Hindlimb muscle (tissue), 1 donor: ENCODE data around the gene RINL. TPM values are rescaled to one million over a fixed set of nuclear protein-coding genes. Genes with fewer than 3 reads are reported as not detected.

Experiments
- DNase-seq: peaks from one replicate; pipeline ENCODE4 v3.0.0-alpha.2; 2013
- polyA plus RNA-seq: library from polyadenylated mRNA; unstranded; fragments of 120-200 nt; gene quantifications from one replicate; pipeline ENCODE4 v1.2.1, GENCODE V29; 2013; ENCODE audit not compliant: insufficient read length

The RINL gene, protein sequence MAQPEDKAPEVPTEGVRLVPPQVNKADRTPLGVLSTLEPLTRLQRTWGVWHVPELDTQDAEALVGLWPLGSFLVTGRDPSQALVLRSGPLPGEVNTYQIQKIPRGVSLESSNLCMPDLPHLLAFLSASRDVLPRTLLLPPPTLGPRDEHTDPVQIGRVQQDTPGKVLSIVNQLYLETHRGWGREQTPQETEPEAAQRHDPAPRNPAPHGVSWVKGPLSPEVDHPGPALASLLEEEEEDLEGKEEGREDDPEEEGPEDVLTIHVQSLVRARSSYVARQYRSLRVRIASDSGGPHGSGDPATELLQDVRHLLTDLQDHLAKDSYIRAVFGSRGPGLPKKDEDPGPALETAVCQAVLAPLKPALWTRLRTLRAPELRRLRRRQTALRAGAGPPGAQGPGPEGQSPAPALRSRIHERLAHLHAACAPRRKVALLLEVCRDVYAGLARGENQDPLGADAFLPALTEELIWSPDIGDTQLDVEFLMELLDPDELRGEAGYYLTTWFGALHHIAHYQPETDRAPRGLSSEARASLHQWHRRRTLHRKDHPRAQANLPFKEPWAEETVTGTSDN
- 9.1 TPM for polyA plus RNA-seq

GRCh38 chr19:38877781-38878574 lies at the start of gene RINL:
TSS of gene RINL (minus strand) at chr19:38878275. CDS start at chr19:38876742, 1,533 bp downstream.
- DNase-seq = no peak

DNA sequence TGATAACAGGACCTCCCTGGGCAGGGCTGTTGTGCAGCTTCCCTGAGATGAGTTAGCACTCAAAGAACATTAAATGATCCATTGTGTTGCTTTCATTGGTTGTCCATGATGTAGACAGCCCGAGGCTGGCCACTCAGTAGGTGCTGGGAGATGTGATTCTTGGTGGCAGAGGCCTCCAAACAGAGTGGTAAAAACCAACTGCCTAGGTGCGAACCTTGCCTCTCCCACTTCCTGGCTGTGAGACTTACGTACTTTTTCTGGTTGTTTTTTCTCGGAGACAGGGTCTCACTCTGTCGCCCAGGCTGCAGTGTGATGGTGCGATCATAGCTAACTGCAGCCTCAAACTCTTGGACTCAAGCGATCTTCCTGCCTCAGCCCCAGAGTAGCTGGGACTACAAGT lies 46.3 kb upstream of the RINL start:
- DNase-seq = no peak

DNA sequence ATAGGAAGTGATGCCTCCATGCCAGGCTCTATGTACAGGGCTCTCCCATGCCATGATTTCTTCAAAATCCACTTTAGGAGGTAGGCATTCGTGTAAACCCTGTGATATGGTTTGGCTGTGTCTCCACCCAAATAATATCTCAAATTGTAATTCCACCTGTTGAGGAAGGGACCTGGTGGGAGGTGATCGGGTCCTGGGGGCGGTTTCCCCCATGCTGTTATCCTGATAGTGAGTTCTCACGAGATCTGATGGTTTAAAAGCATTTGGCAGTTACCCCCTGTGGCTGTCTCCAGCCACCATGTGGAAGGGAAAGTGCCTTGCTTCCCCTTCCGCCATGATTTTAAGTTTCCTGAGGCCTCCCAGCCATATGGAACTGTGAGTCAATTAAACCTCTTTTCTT lies 44.4 kb upstream of the RINL start:
- DNase-seq = no peak

DNA sequence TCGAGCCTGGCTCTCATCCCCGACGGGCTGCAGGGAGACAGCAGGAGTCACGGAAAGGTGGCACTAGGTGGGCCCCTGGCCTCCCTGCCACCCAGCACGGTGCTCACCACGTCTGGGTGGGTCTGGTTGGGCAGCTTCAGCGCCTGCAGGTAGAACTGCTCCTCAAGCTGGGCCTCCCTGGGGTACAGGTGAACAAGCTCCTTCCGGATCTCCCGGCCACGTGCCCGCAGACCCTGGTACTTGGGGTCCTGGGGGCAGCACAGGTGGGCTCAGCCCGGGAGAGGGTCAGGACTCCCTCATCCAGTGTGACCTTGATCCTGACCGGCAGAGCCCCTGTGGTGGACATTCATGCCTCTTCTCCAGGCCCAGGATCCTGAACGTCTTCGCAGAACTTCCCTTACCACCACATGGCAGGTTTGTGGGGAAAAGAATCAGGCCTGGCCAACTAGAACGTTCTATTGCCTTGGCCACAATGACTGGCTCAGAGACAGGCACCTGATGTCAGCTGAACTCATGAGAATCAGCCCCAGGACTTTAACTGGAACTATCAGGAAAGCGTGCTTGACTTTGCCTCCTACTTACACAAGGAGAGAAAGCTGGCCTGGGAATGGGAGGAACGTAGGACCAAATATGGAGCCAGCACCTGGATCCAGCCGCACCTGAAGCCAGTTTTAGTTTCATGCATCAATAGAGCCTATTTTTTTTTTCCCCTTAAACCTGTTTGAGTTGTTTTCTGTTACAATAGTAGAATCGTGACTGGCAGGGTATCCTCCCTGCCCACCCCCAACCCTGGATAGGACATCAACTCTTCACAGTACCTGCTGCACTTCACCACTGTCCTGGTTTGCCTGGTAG lies 43.6 kb upstream of the RINL start:
- no peak for DNase-seq

- DNase-seq = no peak
Observed at GRCh38 chr19:38920602-38921419, 42.7 kb upstream of the RINL start.

DNA sequence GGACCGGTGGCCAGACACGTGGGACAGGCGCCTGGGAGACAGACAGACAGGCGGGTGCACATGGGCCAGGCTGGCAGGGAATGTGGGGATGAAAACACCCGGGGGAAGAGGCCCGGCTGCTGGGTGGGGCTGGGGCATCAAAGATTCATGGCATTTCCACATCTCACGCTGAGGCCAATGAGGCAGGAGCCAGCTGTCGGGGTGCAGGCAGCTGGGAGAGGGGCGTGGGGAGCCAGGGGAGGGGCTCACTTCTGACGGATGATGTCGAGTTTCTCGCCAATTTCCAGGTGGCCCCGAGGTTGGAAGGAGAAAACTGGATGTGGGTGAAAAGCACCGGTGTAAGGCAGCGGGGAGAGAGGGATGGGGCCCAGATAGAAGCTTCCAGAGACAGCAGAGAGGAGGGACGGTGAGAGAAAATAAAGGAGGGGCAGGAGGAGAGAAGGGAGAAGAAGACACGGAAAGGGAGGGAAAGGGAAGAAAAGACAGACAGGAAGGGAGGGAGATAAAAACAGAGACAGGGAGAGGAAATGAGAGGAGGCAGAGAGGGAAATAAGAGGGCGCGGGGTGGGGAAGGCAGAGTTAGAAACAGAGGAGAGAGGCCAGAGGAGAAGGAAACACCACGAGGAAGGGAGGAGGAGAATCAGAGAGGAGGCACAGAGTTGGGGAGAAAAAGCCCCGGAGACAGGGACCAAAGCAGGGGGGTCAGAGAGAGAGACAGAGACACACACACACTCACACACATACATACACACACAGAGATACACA lies 41.9 kb upstream of the RINL start:
- DNase-seq = no peak

GRCh38 chr19:38918526-38918925 lies 40.5 kb upstream of the RINL start:
- no peak for DNase-seq

GRCh38 chr19:38917921-38918491 lies 39.9 kb upstream of the RINL start:
- no peak for DNase-seq

GRCh38 chr19:38917516-38917915 lies 39.4 kb upstream of the RINL start:
- no peak for DNase-seq

DNA sequence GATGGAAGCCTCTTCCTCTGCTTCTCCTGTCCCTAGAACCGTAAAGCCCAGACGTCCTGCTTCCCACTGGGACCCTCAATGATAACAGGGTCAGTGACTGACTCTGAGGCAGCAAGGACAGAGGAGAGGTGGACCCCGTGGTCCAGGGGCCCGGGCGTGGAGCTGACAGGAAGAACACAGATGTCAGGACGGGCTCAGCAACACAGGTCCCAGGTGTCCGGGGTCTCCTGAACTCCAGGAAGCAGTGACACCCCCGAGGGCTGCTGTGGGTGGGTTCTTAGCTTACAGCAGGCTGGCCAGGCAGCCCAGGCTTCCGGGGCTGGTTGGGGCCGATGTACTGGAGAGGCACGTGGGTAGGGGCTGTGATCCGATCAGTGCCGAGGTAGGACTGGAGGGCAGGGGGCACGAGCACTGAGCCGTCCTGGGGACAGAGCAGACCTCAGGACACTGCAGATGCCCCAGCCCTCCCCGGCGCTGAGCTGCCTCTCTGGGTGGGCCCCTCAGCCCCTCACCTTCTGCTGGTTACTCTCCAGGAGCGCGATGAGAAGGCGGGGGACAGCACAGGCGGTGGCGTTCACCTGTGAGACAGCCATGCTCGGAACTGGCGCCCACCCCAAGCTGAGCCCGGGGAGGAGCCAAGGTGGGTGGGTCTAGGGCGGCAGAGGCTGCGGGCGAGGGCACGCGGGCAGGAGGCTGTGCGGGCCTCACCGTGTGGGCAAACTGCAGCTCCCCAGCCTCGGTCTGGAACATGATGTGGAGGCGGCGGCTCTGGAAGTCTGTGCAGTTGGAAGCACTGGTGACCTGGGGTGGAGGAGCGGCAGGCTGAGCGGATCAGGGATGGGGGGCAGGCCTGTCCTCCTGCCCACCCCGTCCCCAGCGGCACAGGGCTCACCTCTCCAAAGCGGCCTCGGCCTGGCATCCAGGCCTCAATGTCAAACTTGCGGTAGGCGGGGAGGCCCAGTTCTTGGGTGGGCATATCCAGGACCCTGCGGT lies 37.5 kb upstream of the RINL start:
- no peak for DNase-seq

DNA sequence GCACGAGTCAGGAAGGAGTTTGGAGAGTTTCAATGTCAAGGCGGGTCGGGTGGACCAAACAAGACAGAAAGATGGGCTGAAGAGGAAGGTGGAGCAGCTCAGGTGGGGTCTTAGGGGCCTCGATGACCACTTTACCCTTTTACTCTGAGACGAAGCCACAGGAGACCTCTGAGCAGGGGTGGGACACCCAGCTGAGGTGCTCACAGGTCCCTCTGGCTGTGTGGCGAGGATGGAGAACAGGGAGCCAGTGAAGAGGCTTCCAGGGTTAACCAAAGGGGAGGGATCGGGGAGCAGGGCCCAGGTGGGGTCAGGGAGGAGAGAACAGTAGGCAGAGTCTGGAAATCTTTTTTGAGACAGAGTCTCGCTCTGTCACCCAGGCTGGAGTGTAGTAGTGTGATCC lies 35.9 kb upstream of the RINL start:
- DNase-seq = no peak

- no peak for DNase-seq
Observed at GRCh38 chr19:38912600-38913514, 34.8 kb upstream of the RINL start.

GRCh38 chr19:38911388-38912001 lies 33.4 kb upstream of the RINL start:
- no peak for DNase-seq

DNA sequence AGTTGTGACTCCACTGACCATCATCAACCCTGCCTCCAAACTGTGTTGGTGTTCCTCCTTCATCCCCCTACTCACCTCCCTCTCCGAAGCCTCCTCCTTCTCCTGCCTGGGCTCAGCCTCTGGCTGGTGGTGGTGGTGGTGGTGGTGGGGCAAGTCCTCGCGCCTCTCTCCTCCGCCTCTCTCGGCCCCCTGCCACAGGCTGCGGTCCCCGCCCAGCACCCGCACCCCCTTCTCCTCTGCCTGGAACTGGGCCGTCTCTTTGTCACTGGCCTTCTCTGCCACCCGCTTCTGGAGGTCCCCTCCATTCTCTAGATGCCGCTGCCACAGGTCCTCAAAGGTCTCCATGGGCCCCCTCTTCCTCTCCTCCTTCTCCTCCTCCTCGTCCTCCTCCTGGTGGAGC lies 32.4 kb upstream of the RINL start:
- no peak for DNase-seq

DNA sequence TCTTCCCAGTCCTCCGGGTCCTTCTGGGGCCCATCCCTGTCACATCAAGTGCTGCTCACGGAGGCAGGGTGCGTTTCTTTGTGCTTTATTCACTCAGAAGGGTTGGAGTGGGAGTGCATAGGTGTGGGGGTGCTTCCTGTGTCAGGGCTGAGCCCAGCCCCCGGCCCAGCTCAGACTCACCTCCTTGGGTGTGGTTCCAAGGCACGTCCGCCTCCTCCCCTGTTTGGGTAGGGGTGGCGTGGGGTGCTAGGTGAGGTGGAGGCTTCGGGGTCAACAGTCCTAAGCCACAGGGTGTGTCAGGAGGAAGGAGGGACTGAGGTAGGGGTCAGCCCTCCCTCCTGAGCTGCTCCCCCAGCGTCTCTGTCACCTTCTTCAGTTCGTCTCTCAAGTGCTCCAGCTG lies 30.8 kb upstream of the RINL start:
- DNase-seq = no peak

DNA sequence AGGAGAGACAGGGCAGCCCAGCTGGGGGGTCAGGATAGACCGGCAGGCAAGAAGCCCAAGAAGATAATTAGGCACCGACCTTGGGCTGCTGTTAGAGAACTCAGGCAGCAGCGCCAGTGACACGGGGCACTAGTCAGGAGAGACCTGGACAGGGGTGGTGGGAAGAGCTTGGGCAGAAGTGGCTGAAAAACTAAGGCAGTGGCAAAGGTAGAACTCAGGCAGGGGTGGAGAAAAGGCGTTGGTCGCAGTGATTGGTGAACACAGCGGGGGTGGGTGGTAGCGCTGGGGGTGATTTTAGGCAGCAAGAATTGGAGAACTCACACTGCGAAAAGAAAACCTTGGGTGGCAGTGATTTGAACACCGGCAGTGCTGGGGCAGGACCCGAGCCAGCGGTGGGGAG lies 29.6 kb upstream of the RINL start:
- no peak for DNase-seq

- no peak for DNase-seq
Observed at GRCh38 chr19:38907227-38907626, 29.2 kb upstream of the RINL start.

DNA sequence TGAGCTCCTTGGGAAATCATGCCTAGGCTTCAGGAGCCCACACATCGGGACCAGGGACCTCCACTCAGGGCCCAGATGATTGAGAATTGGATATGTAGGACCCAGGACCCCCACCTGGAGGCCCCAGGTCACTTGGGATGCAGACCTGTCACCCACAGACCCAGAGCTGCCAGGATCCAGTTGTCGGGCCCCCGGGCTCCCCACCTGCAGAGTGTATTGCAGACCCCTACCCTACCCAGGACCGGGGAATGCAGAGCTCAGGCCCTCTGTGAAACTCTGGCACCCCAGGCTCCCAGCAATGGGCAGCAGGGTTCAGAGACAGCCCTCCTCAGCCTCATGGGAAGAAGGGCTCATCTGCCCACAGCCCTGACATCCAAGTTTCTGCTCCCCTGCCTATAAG lies 27.5 kb upstream of the RINL start:
- DNase-seq = no peak
